Activated CD8-positive, alpha-beta memory T cell treated with anti-CD3 and anti-CD28 coated beads, Interleukin-2, amount 50 U/mL, for 1 hour (primary cell): ENCODE measurements around the gene PCAT7.
"Not testable (repeated sequence)": the region's sequence is repeated elsewhere in the genome, so short reads cannot be mapped to it uniquely, and the experiment has no call there.

Experiments used
- DNase-seq: peaks from one replicate; pipeline ENCODE4 v3.0.0-alpha.2; 2020; ENCODE audit errors: extremely low read depth

Gene PCAT7

DNA sequence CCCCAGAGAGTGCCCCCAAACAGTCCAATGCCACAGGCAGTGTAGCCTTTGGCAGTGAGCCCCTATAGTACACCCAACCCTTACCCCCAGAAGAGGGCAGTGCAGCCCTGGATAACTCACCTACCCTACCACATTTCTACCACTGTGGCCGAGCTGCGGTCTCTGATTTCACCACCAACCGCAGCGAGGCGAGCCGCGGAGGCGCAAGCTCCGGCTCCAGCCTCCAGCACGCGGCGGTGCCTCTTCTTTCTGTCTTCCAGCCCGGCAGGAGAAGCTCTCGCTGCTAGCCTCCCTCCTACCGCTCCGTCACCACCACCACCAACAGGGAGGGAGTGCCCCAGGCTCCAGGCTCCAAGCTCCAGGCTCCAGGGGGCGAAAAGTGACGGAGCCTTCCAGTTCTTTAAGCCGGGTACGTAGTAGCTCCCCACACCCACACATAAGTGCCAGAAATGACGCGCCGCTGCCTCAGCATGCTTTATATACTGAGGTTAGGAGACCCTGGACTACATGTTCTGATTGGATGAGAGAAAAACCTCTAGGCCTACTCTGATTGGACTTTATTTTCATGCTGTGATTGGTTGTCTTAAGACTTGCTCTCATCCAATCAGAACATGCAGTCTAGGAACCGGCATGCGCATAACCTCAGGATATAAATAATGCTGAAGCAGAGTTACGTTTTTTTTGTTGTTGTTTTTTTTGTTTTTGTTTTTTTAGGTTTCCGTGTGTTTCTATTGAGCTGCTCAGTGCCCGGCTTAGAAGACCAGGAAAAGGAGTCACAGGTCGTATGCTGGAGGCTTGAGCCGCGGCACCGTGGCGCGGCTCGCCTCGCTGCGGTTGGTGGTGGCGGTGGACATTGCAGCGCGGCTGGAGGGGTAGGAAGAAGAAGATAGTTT, at the start of gene PCAT7:
Gene PCAT7, plus strand, starts transcription at position 645 of the 893 bp plus-strand sequence.
- no peak for DNase-seq

DNA sequence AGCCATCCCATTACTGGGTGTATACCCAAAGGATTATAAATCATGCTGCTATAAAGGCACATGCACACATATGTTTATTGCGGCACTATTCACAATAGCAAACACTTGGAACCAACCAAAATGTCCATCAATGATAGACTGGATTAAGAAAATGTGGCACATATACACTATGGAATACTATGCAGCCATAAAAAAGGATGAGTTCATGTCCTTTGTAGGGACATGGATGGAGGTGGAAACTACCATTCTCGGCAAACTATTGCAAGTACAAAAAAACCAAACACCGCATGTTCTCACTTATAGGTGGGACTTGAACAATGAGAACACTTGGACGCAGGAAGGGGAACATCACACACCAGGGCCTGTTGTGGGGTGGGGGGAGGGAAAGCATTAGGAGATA, 48.5 kb upstream of the PCAT7 start:
- DNase-seq = not testable (repeated sequence)

DNA sequence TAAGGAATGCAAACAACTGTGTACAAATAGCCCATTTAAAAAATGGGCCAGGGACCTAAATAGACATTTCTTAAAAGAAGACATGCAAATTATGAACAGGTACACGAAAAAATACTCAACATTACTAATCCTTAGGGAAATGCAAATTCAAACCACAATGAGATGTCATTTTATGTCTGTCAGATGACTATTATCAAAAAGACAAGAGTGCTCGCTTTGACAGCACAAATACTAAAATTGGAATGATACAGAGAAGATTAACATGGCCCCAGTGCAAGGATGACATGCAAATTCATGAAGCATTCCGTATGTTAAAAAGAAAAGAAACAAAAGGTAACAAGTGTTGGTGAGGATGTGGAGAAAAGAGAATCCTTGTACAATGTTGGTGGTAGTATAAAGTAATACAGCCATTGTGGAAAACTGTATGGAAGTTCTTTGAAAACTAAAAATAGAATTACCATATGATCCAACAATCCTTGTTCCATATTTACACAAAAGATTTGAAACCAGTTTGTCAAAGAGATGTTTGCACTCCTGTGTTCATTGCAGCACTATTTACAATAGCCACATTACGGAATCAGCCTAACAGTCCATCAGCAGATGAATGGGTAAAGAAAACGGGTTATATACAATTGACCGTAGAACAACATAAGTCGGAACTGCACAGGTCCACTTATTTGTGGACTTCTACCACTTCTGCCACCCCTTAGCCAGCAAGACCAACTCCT, 47.2 kb upstream of the PCAT7 start:
- no peak for DNase-seq

DNA sequence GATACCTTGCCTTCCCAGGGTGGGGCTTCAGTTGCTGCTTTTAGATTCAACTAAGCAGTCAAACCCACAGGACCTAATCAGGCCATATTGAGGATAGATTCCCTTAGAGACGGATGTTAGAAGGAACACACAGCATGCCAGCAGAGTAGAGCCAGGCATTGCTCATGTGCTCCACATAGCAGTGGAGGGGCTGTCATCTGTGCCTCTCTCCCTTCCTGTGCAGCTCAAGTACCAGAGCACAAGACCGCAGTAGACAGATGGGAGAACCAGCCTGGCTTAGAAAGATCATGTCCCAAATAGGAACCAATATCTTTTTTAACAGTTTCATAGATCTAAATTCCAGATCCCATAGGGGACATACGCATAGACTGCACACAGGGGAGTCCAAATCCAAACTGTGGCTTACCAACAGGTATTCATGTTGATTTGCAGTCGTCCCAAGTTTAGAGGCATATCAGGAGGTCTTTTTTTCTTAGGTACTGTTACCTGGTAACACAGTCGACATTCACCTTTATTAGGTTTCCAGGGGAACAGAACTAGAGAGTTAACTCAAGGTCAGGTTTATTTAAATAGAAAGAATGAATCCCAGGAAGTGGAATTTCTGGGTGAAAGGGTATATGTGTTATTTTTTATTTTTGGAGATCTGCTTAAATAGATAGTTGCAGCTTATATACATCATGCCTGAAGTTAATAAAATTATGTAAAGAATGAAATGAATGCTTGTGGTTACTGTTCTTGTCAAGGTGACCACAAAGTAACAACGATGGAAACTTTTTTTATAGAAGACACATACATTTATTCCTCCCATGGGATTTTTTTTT, 43.5 kb upstream of the PCAT7 start:
- no peak for DNase-seq

DNA sequence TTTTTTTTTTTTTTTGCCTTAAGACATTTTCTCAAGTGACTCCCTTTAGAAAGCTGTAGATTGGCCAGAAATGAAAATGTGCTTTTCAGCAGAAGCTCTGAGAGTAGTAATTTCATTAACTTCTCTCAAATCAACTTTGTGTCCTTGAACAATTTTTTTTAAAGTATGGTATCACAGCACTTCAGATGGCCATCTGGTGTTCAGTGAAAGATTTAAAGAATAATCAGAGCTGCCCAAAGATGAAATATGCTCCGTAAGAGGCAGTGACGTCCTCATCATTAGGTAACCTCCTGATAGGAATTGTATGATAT, 43.0 kb upstream of the PCAT7 start:
- DNase-seq = no peak

DNA sequence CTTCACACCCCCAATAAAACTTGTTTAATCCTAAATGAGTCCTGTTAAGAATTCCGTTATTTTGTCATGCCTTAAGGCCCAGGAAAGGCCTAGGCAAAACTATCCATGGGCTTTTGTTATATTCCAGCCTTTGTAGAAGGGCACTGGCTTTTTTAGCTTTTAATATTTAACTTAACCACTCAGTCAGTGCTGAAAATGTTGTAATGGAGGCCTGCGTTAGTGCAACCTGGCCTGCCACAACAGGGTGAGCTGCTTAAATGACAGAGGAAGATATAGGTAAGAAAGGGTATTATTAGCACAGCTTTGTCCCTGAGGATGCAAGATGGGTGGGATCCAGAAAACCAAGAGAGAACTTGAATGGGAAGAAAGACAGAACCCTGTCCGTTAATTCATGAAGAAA, 40.2 kb upstream of the PCAT7 start:
- no peak for DNase-seq

DNA sequence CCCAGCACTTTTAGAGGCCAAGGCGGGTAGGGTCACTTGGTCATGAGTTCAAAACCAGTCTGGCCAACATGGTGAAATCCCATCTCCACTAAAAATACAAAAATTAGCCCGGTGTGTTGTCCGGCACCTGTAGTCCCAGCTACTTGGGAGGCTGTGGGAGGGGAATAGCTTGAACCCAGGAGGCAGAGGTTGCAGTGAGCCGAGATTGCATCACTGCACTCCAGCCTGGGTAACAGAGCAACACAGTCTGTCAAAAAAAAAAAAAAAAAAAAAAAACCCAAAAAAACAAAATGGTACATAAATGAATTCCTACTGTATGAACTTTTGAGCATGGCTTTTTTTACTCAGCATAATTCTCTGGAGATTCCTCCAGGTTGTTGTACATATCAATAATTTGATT, 37.6 kb upstream of the PCAT7 start:
- no peak for DNase-seq

DNA sequence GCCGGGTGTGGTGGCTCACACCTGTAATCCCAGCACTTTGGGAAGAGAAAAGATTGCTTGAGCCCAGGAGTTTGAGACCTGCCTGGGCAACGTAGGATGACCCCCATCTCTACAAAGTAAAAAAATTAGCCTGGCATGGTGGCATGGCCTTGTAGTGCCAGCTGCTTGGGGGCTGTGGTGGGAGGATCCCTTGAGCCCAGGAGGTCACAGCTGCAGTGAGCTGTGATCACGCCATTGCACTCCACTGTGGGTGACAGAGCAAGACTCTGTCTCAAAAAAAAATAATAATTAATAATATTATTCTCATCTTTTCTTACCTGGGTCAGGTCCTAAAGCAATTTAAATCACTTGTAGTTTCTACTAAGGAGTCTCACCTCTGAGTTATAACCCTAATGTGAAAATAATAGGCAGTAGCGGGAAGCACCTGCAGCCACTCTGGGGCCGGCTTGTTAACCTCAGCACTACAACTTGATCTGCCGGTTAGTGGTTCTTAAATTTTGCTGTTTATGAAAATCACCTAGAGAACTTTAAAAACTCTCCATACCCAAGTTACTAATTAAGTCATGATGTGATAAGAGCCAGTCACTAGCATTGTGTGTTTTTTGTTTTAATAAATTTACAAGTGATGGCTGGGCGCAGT, 29.4 kb upstream of the PCAT7 start:
- no peak for DNase-seq

DNA sequence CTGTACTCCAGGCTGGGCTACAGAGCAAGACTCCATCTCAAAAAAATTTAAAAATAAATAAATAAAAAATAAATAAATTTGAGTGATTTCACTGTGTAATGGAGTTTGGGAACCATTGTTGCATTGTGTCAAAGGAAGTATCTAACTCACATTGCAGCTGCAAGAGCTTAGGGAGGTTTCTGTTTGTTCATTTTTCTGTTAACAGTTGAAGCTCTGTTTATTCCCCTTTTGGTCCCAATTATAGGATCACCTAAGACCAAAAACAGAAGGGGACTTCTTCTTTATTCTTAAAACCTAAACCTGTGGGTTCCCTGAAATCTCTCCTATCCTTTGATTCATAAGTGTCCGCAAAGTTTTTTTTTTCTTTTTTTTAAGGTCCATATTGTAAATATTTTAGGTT, 28.6 kb upstream of the PCAT7 start:
- DNase-seq = no peak

DNA sequence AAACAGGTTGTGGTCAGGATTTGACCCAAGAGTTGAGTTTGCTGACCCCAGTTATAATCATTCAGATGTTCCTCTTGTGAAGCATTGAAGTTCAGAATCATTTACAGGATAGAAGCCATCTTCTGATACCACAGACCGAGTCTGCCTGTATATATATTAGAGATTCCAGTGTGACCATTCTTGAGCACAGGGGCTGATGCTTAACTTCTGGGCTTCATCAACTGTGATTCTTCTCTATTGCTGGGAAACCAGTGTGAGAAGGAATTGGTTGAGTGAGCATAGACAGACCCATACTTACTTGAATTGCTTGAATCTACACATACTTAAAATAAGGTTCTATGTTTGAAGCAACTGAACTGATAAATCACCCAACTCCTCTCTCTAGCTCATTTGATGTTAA, 27.9 kb upstream of the PCAT7 start:
- no peak for DNase-seq

DNA sequence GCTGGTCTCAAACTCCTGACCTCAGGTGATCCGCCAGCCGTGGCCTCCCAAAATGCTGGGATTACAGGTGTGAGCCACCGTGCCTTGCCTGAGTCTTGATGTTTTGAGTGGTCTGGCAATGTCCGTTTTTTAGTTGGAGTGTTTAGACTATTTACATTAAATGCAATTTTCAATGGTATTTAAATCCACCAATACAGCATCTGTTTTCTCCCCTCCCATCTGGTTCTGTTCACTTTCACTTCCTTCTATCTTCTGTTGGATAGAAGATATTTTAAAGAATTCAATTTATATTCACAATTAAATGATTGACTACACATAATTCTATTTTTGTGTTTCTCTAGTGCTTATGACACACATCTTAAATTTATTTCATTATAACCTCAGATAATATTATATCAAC, 26.0 kb upstream of the PCAT7 start:
- DNase-seq = no peak

DNA sequence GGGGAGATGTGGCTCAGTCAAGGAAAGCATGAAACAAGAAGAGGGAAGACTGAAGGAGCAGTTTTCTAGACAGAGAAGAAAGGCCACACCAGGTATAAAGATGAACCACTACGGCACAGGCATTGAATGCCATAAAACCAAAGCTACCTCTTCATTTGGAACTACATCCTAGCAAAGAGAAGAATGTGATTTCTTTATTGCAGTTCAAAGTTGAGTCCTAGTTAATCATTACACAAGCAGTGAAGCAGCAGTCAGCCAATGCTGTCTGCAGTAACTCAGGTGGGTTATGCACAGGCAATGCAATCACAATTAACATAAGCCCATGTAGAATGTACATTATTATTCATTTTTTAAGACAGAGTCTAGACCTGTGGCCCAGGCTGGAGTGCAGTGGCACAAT, 21.7 kb upstream of the PCAT7 start:
- DNase-seq = no peak

DNA sequence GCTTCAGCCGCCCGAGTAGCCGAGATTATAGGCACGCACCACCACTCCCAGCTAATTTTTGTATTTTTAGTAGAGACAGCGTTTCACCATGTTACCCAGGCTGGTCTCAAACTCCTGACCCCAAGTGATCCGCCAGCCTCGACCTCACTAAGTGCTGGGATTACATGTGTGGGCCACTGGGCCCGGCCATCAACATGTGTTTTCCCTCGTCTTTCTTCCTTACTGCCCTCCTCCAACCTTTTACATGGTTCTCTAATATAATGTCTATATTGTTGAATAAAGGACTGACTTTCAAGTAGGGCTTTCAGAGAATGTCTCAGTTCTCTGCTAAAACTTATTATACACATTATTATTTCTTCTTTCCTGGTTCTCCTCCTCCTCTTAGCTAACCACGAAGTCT, 21.3 kb upstream of the PCAT7 start:
- DNase-seq = no peak

DNA sequence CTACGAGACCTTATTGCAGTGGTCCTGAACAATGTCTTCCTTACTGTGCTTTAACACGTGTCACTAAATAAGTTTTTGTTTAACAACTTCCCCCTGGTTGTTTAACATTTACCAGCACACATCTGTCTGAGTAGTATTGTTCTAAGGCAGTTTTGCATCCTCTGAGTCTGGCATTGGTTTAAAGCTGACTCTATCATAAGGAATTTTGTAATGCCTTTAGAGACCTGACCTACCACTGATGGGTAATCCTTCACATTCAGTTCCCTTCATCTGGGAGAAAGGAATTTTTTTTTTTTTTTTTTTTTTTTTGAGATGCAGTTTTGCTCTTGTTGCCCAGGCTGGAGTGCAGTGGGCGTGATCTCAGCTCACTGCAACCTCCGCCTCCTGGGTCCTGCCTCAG, 20.0 kb upstream of the PCAT7 start:
- no peak for DNase-seq

DNA sequence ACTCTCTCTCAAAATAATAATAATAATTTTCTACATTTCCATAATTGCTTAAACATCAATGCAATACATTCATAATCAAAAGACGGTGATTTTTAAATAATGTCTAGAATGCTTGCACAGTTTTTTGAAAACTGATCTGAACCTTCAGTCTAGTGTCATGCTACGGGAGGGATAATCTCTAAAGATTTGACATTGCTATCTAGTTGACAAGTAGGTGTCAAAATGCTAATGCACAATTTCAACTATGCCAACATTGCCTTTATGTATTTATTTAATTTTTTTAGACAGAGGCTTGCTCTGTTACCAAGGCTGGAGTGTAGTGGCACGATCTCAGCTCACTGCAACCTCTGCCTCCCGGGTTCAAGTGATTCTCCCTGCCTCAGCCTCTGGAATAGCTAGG, 16.0 kb upstream of the PCAT7 start:
- no peak for DNase-seq

DNA sequence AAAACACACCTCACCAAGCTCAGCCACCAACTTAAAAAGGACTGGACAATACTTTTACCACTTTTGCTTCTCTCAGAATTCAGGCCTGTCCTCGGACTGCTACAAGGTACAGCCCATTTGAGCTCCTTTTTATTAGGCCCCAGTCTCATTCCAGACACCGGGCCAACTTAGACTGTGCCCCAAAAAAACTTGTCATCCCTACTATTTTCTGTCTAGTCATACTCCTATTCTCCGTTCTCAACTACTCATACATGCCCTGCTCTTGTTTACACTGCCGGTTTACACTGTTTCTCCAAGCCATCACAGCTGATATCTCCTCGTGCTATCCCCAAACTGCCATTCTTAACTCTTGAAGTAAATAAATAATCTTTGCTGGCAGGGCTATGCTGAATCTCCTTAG, 10.5 kb upstream of the PCAT7 start:
- DNase-seq = not testable (repeated sequence)

DNA sequence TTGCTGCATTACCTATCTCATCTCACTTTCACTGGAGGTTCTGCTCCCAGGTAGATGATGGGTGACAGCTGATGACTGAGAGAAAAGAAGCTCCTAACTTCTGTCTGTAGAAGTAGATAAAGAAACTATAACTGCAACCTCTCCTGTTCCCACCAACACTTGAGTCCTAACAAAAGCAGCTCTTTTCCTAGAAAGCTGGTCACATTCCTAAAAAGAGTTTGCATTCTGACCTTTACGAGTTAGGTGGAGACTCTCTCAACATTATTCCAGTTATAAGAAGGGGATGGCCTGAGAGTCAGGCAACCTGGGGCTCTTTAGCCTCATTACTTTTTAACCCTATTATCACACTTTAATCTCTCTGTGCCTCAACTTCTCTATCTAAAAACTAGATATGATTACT, 8.9 kb upstream of the PCAT7 start:
- DNase-seq = no peak

DNA sequence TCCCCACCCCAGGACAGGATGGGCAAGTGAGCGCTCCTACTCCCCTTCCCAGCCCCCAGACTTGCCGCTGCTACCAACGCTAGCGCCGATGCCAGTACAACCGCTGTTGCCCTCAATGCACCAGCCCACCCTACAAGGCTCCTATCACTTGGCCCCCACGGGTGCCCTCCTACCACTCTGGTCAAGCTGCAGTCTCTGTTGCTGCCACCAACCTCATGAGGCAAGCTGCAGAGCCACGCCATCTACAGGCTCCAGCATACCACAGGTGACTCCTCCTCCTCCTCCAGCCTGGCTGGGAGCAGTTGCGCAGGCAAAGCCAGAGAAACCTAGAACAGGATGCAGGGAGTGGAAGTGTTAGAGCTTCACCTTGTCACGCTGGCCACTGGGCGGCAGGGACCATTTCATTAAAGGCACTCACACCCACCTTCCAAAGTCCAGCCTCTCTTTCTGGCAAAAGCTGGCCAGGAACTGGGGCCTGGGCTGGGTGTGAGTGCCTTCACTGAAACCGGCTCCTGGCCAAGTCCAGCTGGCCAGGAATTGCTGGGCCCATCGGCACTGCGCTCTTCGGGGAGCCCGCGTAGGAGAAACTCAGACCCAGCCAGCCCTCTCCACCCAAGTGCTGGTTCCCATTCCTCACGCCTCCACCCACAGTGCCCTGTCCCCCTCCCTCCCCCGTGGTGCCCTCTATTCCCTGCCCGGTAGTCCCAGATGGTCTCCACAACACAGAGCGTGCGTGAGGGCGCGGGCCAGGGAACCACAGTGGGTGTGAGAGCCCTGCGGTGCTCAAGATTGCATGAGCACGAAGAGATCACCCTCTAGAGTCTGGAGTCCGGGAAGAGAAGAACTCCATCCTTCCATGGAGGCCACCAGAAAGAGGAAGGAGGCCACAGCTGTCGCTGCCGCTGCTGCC, 1.6 kb upstream of the PCAT7 start:
- no peak for DNase-seq

DNA sequence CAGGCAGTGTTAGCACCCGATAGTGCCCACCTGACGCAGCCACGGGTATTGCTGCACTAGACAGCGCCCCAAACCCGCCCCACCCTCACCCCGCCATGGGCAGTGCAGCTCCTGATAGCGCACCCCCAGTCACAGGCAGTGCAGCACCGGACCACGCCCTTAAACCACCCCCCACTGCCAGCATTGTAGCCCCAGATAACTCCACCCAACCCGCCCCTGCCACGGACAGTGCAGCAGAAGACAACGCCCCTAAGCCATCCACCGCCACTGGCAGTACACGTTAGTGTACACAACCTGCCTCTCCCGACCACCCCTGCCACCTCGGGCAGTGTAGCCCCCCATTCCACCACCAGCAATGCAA, 825 bp upstream of the PCAT7 start:
- no peak for DNase-seq

DNA sequence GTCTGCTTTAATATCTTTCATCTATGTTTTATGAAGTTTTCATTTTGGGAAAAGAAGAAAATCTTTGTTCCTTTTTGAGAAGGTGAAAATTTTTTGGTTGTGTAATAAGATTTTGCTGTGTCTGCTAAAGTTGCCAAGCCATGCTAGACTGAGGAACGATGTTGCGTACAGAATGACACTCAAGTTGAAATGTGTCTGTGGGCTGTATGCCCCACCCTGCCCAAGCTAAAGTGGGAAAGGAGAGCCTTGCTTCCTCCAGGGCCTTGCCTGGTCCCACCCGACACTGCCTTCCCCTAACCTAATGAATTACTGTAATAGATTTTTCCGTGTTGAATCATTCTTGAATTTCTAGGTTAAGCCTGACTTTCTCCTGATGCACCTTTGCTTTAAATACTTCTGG, 2.5 kb downstream of the PCAT7 start:
- no peak for DNase-seq

DNA sequence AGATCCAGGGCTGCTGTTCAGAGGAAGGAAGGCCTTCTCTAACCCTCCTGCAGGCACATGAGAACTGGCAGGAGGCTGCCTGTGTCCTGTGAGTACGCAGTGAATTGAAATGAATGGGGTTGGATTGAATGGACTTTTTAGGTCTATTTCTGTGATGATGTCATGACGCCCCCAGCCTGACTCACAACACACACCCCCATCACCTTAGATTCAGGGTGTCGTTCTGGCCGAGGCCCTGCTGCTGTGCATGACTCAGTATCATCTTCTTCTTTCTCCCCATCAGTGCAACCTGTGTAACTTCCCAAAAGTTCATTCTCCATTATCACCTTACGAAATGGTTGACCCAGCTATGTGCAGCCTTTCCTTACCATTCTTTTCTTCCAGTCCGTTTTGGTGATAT, 5.4 kb downstream of the PCAT7 start:
- no peak for DNase-seq
